ENCODE results near the gene WWTR1.

WWTR1 gene

DNA sequence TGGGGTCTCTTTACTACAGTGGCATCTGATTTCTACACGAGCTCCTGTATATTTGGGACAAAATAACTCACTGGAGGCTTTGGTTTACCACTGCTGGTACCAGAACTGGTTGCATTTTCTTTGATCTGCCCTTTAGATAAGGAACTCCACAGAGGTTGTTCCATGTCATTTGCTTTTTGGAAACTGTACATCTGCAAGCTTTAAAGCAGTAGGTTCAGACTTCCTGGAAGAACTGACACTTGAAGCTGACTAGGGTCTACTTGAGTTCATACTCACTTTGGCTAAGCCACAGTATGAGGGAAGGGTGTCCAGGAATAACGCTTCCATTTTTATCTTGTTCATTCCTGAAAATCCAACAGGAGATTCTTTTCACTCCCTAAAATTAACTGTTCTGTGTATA is 86.4 kb downstream of the WWTR1 start:
- DNase-seq, result no peak

DNA sequence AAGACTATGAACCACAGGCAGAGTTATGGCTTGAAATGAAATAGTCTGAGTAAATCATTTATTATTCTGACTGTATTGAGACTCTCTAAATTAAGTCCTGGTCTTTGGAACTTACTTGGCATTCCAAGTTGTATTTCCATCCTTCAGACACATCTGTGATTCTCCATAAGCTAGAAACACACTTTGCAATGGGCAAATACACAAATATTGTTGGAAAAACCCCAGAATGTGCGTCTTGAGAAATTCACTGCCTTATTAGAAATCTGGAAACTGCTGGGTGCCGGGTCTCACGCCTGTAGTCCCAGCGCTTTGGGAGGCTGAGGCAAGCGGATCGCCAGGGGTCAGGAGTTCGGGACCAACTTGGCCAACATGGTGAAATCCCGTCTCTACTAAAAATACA is 87.8 kb downstream of the WWTR1 start:
- no peak for DNase-seq

DNA sequence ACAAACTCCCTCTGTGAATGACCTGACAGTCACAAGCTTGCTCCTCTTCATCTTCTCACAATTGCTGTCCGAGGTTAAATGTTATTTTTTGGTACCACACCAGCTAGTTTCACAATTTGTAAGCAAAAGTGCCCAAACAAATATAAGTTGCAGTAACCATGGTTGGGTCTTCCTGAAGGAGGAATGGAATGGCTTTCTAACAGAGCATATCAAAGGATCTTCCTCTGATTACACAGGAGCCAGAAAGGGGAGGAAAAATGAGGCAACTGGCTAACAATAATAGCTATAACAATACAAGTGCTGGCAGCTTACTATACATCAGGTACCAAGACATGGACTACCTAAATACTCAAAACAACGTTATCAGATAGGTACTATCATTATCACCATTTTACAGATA is 90.4 kb downstream of the WWTR1 start:
- no peak for DNase-seq

DNA sequence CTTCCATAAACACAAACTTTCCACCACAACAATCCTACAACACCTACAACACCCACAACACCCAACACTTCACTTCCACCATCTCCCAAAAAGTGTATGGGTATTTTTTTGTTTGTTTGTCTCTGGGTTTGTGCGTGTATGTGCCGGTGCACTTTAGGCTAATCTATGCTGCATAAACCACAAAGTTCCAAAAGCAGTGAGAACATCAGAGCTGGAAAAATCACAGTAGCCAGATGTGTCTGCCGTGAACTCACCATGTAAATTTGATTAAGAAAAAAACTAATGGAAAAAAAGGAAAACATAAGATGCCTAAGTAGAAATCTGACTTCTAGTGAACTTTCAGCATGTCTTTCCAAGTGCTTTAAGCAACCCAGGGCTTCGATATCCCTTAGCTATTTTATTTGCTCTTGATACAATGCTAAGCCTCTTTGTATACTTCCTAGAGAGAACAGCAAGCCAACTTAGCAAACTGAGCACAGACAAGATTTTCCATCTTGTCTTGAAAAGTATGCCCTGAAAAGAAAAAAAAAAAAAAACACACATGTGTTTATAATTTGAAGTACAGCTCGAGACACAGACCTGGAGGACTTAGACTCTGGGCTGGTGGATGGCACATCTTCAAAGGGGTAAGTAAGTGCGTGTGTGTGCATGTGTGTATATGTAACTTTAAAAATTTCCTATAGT is 91.4 kb downstream of the WWTR1 start:
- no peak for DNase-seq

GRCh38 chr3:149564079-149564478 is 93.7 kb downstream of the WWTR1 start:
- DNase-seq, result no peak

DNA sequence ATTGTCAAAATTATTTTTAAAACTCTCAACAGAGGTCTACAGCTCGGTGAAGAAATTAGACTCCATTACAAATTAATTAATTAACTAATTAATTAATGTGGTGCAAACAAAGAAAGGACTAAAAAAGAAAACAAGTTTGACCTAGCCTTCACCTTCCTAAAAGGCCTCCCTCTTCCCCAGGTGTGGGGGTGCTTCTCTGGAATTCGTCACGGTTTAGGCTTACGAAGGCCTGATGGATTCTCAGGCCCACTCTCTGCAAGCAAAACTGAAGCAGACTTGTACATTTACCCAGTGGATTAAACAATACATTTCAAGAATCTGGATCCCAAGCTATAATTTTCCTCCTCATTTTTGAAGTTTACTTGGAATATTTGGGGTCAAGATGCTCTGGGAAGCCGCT is 94.7 kb downstream of the WWTR1 start:
- no peak for DNase-seq

DNA sequence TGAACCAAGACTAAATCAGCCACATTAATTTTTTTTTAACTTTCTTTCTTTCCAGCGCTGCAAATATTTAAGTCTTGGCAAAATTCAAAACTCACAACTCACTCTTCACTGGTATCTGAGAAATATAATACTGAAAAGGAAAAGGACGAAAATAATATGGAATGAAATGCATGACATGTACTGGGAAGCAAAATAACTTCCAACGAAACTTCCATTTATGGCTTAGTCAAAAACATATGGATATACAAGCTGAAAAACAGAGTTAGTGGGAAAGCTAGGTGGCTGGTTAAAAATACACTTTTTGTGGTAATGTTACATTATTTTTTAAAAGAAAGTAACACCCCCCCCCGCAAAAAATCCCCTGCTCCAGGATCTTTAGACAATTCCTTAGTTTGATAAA is 97.2 kb downstream of the WWTR1 start:
- DNase-seq, result no peak

GRCh38 chr3:149560001-149560400 is 97.8 kb downstream of the WWTR1 start:
- no peak for DNase-seq

DNA sequence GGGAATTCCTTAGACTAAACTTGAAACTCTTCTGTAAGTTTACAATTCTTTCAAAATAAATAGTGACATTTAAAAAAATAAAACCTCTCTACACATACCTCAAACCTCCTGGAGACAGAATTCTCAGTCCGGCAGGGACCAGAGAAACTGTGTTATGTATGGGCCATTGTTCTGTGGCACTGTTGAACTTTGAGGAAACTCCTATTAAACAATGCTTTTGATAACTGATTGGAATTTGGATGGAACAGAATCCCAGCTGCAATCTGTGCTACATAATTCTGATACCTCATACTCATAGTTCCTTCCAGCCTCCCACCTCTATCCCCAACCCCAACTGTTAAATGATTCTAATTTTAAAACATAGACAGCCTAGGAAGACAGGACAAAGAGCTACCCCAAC is 98.3 kb downstream of the WWTR1 start:
- no peak for DNase-seq

DNA sequence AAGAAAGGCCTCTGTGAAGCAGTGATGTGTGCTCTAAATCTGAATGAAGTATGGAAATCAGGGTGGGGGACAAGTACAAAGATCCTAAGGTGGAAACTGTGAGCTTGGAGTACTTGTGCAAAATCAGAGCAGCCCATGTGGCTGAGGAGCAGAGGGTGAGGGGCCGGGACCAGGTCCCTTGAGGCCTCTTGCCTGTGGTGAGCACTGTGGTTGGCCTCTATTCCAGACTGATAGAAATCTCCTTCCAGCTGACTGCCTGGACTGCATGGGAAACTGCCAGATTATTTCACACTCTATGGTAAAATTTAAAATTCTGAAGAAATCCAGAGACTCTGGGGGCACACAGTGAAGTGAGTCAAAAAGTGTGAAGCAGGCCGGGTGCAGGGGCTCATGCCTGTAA is 101.9 kb downstream of the WWTR1 start:
- DNase-seq, result no peak

DNA sequence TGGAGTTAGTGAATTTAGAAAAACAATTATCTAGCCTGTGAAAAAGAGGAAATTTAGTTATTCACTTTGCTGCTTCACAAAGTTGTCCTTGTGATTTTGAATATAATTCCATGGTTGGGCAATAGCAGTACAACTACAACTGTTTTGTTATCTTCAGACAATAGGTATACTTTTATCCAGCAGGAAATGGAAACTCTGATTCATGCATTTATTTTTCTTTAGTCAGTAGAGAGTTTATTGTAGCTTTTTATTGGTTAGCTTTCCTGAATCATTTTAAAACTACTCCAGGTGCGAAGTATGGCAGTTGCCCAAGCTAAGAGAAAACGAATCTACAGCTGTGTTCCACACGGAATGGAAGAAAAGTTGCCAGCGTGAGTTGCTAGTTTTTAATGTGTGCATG is 103.0 kb downstream of the WWTR1 start:
- no peak for DNase-seq

- DNase-seq, result peak in 32 of 58 donors; percentile 4 to 76 (median 30)
Observed at GRCh38 chr3:149553781-149554451, 103.9 kb downstream of the WWTR1 start.

GRCh38 chr3:149552700-149553099 is 105.1 kb downstream of the WWTR1 start:
- DNase-seq, result no peak

DNA sequence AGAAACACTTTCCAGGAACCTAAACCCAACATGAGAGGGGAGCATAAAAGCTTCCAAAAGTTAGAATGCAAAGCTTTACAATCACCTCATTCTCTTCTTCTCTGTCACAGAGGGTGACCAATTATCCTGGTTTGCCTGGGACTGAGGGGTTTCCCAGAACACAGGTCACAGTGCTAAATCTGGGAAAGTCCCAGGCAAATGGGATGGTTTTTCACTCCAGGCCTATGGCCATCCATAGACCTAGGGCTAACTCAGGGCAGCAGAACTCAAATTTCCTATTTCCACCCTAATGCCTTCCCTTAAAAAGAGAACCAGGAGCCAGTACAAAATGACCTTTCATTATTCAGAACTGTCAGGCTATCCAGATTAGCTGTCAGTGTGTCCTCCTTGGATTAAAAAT is 106.3 kb downstream of the WWTR1 start:
- no peak for DNase-seq

DNA sequence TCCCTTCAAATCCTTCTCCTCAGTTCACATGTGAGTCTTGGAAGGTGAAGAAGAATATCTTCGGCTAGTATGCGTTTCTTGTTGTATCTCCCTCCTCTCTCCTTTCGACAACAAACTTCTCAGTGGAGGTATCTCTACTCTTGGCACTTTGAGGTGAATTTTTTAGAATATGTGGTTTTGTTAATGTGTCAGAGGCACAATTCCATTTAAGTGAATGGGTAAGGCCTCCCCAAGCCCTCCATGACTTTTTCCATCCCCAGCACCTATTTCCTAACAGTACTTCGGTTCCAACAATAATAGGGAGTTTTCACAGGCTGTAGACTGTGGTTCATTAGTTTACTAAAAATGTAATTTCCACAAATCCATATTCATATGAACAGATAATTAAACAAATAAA is 109.2 kb downstream of the WWTR1 start:
- DNase-seq, result no peak

GRCh38 chr3:149547954-149548668 is 109.7 kb downstream of the WWTR1 start:
- peak in 5 of 58 donors; percentile 15 to 74 (median 16) for DNase-seq

DNA sequence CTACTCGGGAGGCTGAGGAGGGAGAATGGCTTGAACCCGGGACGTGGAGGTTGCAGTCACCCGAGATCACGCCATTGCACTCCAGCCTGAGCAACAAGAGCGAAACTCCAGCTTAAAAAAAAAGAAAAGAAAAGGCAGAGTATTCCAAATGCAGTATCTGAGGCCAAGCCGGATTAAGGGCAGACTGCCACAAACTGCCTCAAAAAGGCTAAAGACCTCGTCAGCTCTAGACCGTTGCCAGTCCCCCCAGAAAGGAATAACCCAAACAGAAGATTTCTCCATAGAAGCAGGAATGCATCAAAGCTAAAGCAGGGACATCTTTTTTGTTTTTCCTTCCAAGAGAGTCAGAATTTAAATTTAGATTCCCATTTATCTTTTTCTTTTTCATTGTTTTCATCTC is 110.4 kb downstream of the WWTR1 start:
- peak in 28 of 58 donors; percentile 3 to 62 (median 19) for DNase-seq

GRCh38 chr3:149545049-149545448 is 112.8 kb downstream of the WWTR1 start:
- no peak for DNase-seq

DNA sequence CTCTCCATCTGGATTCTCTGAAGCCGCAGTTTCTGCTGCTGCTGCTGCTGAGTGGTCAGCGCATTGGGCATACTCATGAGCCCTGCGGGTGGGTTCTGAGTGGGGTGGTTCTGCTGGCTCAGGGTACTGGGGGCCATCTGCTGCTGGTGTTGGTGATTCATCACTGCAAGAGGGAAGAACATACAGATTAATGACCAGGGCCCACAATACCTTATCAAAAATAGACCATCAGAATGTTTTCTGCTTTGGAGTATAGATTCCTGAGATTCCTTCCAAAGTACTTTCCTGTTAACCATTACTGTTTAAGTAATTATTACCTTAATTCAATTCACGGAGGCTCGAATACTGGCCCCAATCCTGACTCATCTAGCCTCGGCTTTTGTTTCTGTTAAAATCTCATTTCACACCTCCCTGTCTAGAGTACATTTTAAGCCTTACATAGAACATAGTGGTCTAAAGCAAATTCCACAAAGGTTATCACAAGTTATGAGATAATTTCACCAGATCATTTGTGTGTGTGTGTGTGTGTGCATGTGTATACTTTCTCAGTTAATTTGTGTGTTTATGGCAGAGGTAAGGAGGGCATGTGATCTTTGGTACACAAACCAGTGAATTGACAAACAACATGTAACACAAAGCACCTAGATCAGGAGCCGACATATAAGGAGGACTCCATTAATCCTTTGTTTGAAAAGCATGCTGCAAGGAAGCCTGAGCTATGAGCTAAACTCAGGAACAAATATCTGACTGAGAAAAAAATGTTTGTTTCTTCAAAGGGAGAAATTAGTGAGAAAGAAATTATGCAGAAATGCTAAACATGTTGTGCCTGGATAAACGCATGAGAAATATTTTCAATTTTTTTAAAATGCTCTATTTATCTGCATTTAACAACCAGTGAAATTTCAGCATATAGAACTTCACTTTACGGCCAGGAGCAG is 115.2 kb downstream of the WWTR1 start:
- no peak for DNase-seq

GRCh38 chr3:149541091-149541491 is 116.7 kb downstream of the WWTR1 start:
- no peak for DNase-seq

DNA sequence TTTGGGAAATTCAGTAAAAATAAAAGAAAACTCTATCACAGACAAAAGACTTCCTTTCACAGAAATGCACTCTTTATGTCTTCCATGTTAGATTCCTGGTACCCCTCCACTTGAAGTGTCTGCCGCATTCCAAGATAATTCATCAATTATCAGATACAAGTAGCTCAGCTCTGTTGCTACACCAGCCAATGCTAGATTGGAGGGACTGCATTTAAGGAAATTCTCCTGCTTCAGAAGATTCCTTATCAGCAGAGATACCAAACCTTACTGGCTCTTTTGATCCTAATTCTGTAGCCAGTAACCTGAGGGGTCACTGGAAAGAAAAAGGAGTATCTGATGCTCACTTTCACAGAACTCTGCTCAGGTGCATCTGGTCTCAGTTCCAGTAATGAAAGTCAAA is 119.5 kb downstream of the WWTR1 start:
- no peak for DNase-seq
